Cerebellar nuclear complex (tissue), 1 donor: Measurements from ENCODE around the gene RDH5.

Experiments used
- DNase-seq, 2 experiments: peaks; one replicate each; lab custom pipeline; 2025; lab: John Stamatoyannopoulos, UW

Gene RDH5

GRCh38 chr12:55728186-55728938 lies 8.2 kb downstream of the RDH5 start:
- DNase-seq = no peak

- peak; percentile 23 to 75 for DNase-seq
These were observed 9.0 kb downstream of the RDH5 start, which contains the start of gene CD63 for GRCh38 chr12:55728939-55729818. CD63 (minus strand) TSS chr12:55729009; CDS start chr12:55728341, 668 bp downstream.

- peak in 1 of 2 experiments; percentile 6 for DNase-seq
These were observed 9.9 kb downstream of the RDH5 start for GRCh38 chr12:55729819-55730818.

GRCh38 chr12:55732288-55732687 lies 12.1 kb downstream of the RDH5 start:
- no peak for DNase-seq

- no peak for DNase-seq
These were observed 12.9 kb downstream of the RDH5 start for GRCh38 chr12:55733021-55733555.

GRCh38 chr12:55733858-55734257 lies 13.7 kb downstream of the RDH5 start:
- no peak for DNase-seq

GRCh38 chr12:55734595-55734994 lies 14.4 kb downstream of the RDH5 start:
- no peak for DNase-seq

- DNase-seq = no peak
These were observed 15.9 kb downstream of the RDH5 start for GRCh38 chr12:55736076-55736475.

GRCh38 chr12:55736780-55737580 lies 16.8 kb downstream of the RDH5 start:
- no peak for DNase-seq

GRCh38 chr12:55737581-55738122 lies 17.5 kb downstream of the RDH5 start:
- no peak for DNase-seq

GRCh38 chr12:55738123-55739024 lies 18.2 kb downstream of the RDH5 start:
- DNase-seq = peak; percentile 5 to 72

- DNase-seq = no peak
These were observed 18.8 kb downstream of the RDH5 start for GRCh38 chr12:55739025-55739378.

- DNase-seq = no peak
These were observed 21.9 kb downstream of the RDH5 start for GRCh38 chr12:55741931-55742680.

GRCh38 chr12:55742719-55743405 lies 22.7 kb downstream of the RDH5 start, which contains the start of gene GDF11:
GDF11 (plus strand) TSS chr12:55743122; CDS start chr12:55743317, 195 bp downstream.
- peak in 1 of 2 experiments; percentile 45 for DNase-seq

- DNase-seq = no peak
These were observed 23.5 kb downstream of the RDH5 start for GRCh38 chr12:55743406-55744339.

- no peak for DNase-seq
These were observed 24.3 kb downstream of the RDH5 start for GRCh38 chr12:55744340-55745030.
